HepG2 (cell line): Measurements from ENCODE around the gene GPN2. TPM values are rescaled to one million over a fixed set of nuclear protein-coding genes. Genes with fewer than 3 reads are reported as not detected.
A peak's percentile ranks its signal among the peaks of the same experiment; 100 is the strongest.

Experiments
- ARID4A ChIP-seq: sonication (generic); formaldehyde crosslinking; IDR thresholded peaks from 2 replicates; pipeline ENCODE4 v1.5.0; 2020; ENCODE audit warnings: mild to moderate bottlenecking, missing genetic modification reagents, borderline replicate concordance
- CTCF ChIP-seq: sonication (generic); formaldehyde crosslinking; IDR thresholded peaks from 2 replicates; pipeline ENCODE4 v1.5.0; 2020; ENCODE audit warnings: mild to moderate bottlenecking, missing genetic modification reagents, moderate library complexity
- EHMT2 ChIP-seq: fragments of 200-600 bp; sonication (generic); IDR thresholded peaks from 2 replicates; pipeline ENCODE4 v1.7.0; 2017; ENCODE audit warnings: antibody characterized with exemption, low read depth, low read length, borderline replicate concordance
- ERF ChIP-seq: IDR thresholded peaks from 2 replicates; pipeline ENCODE4 v1.6.1; 2018; ENCODE audit warnings: missing biosample characterization, missing genetic modification reagents
- ETS1 ChIP-seq: sonication (generic); formaldehyde crosslinking; IDR thresholded peaks from 2 replicates; pipeline ENCODE4 v1.4.0; 2020; ENCODE audit warnings: missing genetic modification reagents
- FOXM1 ChIP-seq: sonication (generic); formaldehyde crosslinking; IDR thresholded peaks from 2 replicates; pipeline ENCODE4 v1.5.0; 2020; ENCODE audit warnings: missing genetic modification reagents
- GATAD2A ChIP-seq: IDR thresholded peaks from 2 replicates; pipeline ENCODE4 v1.6.1; 2016
- HNRNPUL1 ChIP-seq: fragments of 200-400 bp; formaldehyde crosslinking; IDR thresholded peaks from 2 replicates; pipeline ENCODE4 v1.6.1; 2017; ENCODE audit warnings: low read depth, mild to moderate bottlenecking, low read length, moderate library complexity
- KAT7 ChIP-seq: IDR thresholded peaks from 2 replicates; pipeline ENCODE4 v1.6.1; 2018; ENCODE audit warnings: borderline replicate concordance, missing compliant biosample characterization
- NFATC3 ChIP-seq: sonication (generic); formaldehyde crosslinking; IDR thresholded peaks from 2 replicates; pipeline ENCODE4 v1.5.1; 2020; ENCODE audit warnings: mild to moderate bottlenecking, missing genetic modification reagents
- NFRKB ChIP-seq: fragments of 450-650 bp; IDR thresholded peaks from 2 replicates; pipeline ENCODE4 v1.6.1; 2017
- NR2F2 ChIP-seq: IDR thresholded peaks from 2 replicates; pipeline ENCODE4 v1.6.1; 2012; ENCODE audit warnings: low read depth, inconsistent platforms, borderline replicate concordance
- NRL ChIP-seq: sonication (generic); formaldehyde crosslinking; IDR thresholded peaks from 2 replicates; pipeline ENCODE4 v1.5.0; 2020; ENCODE audit warnings: missing genetic modification reagents, mild to moderate bottlenecking, moderate library complexity, borderline replicate concordance
- REPIN1 ChIP-seq: sonication (generic); formaldehyde crosslinking; IDR thresholded peaks from 2 replicates; pipeline ENCODE4 v1.8.0; 2022; ENCODE audit warnings: missing genetic modification reagents, low read depth, mild to moderate bottlenecking, borderline replicate concordance
- STAT5B ChIP-seq: sonication (generic); formaldehyde crosslinking; IDR thresholded peaks from 2 replicates; pipeline ENCODE4 v1.4.0; 2020; ENCODE audit warnings: missing genetic modification reagents
- TCF7L2 ChIP-seq: IDR thresholded peaks from 2 replicates; pipeline ENCODE4 v1.6.1; 2011; ENCODE audit warnings: mild to moderate bottlenecking, low read depth, low read length, moderate library complexity
- ZEB1 ChIP-seq: IDR thresholded peaks from 2 replicates; pipeline ENCODE4 v1.6.1; 2012; ENCODE audit warnings: mild to moderate bottlenecking, low read depth, inconsistent platforms; ENCODE audit not compliant: insufficient replicate concordance
- ZNF136 ChIP-seq: sonication (generic); formaldehyde crosslinking; IDR thresholded peaks from 2 replicates; pipeline ENCODE4 v1.8.1; 2022; ENCODE audit warnings: low read depth, mild to moderate bottlenecking, moderate library complexity, missing genetic modification reagents
- ZNF530 ChIP-seq: sonication (generic); formaldehyde crosslinking; IDR thresholded peaks from 2 replicates; pipeline ENCODE4 v1.5.0; 2020; ENCODE audit warnings: low read depth, mild to moderate bottlenecking, missing genetic modification reagents
- polyA plus RNA-seq, 8 experiments: library from polyadenylated mRNA; depleted of rRNA in 3 of 8; stranded (reverse) in 7 of 8; unstranded in 1 of 8; fragments of >200 nt; fragmentation: Illumina TruSeq in 4 of 8; extraction: Trizol in 4 of 8; gene quantifications; 2 replicates each; pipeline versions ENCODE4 v1.2.1 to v1.2.3, GENCODE V29; 2011 to 2016; ENCODE audit warnings: low read depth in 4 of 8, missing spikeins in 1 of 8, mixed read lengths in 1 of 8; ENCODE audit not compliant: insufficient read depth in 1 of 8
- total RNA-seq, 5 experiments: library from RNA; depleted of rRNA; stranded (reverse); fragments of >200 nt; fragmentation: Illumina TruSeq; extraction: Trizol; gene quantifications; 2 replicates each; pipeline ENCODE4 v1.2.3, GENCODE V29; 2016; ENCODE audit warnings: low read depth in 1 of 5
- TF ChIP-seq, protein P1 (sequence below): sonication (generic); IDR thresholded peaks from 2 replicates; pipeline ENCODE4 v1.6.1; 2016; ENCODE audit warnings: low read depth, borderline replicate concordance
- TF ChIP-seq, protein P2 (sequence below): IDR thresholded peaks from 2 replicates; pipeline ENCODE4 v1.6.1; 2018; ENCODE audit warnings: missing genetic modification reagents

GPN2 gene
- total and polyA plus RNA-seq, 2 of the 13 experiments (the other 11 are each of a cell fraction or from before 2014, with no cell fraction given) = 19.3 to 38.9 TPM

GRCh38 chr1:26910343-26911160 lies 20.5 kb upstream of the GPN2 start (continued):
- no peak for TF ChIP-seq ZNF136 (CRISPR knock-in tag)
- TF ChIP-seq ZEB1 = peak; percentile 47
- TF ChIP-seq NFATC3 (CRISPR knock-in tag) = no peak
- no peak for TF ChIP-seq NRL
- TF ChIP-seq FOXM1 (CRISPR knock-in tag) = no peak
- peak; percentile 98 for TF ChIP-seq NR2F2
- TF ChIP-seq STAT5B (CRISPR knock-in tag) = 0 out of 2 replicates have a peak, but pooled peaks have one; percentile 80
- TF ChIP-seq, protein P1, sequence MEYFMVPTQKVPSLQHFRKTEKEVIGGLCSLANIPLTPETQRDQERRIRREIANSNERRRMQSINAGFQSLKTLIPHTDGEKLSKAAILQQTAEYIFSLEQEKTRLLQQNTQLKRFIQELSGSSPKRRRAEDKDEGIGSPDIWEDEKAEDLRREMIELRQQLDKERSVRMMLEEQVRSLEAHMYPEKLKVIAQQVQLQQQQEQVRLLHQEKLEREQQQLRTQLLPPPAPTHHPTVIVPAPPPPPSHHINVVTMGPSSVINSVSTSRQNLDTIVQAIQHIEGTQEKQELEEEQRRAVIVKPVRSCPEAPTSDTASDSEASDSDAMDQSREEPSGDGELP = peak; percentile 63; the same call in 1 of the 2 replicates
- TF ChIP-seq REPIN1 (CRISPR knock-in tag) = peak; percentile 43; the same call in 1 of the 2 replicates
- 0 out of 2 replicates have a peak, but pooled peaks have one; percentile 1 for TF ChIP-seq ETS1 (CRISPR knock-in tag)
- peak; percentile 88 for TF ChIP-seq GATAD2A (CRISPR knock-in tag)
- TF ChIP-seq KAT7 (CRISPR knock-in tag) = no peak
- no peak for TF ChIP-seq HNRNPUL1
- TF ChIP-seq ERF (CRISPR knock-in tag) = peak; percentile 87
- no peak for TF ChIP-seq EHMT2
- no peak for TF ChIP-seq TCF7L2
- no peak for TF ChIP-seq NFRKB
- TF ChIP-seq, protein P2, sequence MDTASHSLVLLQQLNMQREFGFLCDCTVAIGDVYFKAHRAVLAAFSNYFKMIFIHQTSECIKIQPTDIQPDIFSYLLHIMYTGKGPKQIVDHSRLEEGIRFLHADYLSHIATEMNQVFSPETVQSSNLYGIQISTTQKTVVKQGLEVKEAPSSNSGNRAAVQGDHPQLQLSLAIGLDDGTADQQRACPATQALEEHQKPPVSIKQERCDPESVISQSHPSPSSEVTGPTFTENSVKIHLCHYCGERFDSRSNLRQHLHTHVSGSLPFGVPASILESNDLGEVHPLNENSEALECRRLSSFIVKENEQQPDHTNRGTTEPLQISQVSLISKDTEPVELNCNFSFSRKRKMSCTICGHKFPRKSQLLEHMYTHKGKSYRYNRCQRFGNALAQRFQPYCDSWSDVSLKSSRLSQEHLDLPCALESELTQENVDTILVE = peak; percentile 69; the same call in 1 of the 2 replicates
- TF ChIP-seq ARID4A (CRISPR knock-in tag) = peak; percentile 80; the same call in 1 of the 2 replicates
- peak; percentile 25; the same call in 1 of the 2 replicates for TF ChIP-seq CTCF (CRISPR knock-in tag)
- no peak for TF ChIP-seq ZNF530 (CRISPR knock-in tag)
